ENCODE results near the gene TMED6. TPM values are rescaled to one million over a fixed set of nuclear protein-coding genes. Genes with fewer than 3 reads are reported as not detected.
"Not testable (repeated sequence)": the region's sequence is repeated elsewhere in the genome, so short reads cannot be mapped to it uniquely, and the experiment has no call there.

Gene TMED6
- total and polyA plus RNA-seq, 2 donors (not counting 1 experiment from before 2014, with no cell fraction given) = 0.08 TPM; not detected in 1

GRCh38 chr16:69365901-69366300 lies 14.3 kb upstream of the TMED6 start:
- no peaks in the 10 kb centered on the region for H3K27me3 ChIP-seq (ENCODE audit: control insufficient read depth, insufficient read depth, low read length)
- no peak overlapping the region for H3K4me2 ChIP-seq (ENCODE audit: extremely low read depth, insufficient read depth, low read length)
- H4K20me1 ChIP-seq (ENCODE audit: control insufficient read depth, extremely low read depth, insufficient read depth, low read length) = no peaks in the 10 kb centered on the region
- peaks cover 19% of the 10 kb centered on the region for H3K36me3 ChIP-seq (ENCODE audit: control insufficient read depth, insufficient read depth, low read length)
- DNase-seq (ENCODE audit: low read depth in 2 of 2) = peak in 1 of 2 donors; percentile 36
- H3K27ac ChIP-seq (ENCODE audit: insufficient read depth, low read length) = no peak overlapping the region
- TF ChIP-seq EZH2 (IDR thresholded peaks at IDR 0.05; ENCODE audit: low read length, missing control alignments) = no peak
- no peaks in the 10 kb centered on the region for H3K9me3 ChIP-seq (ENCODE audit: control insufficient read depth, insufficient read depth, low read depth, low read length)
- H2AFZ ChIP-seq (ENCODE audit: low read length) = no peak overlapping the region
- H3K79me2 ChIP-seq (ENCODE audit: control insufficient read depth, insufficient read depth, low read length) = no peaks in the 10 kb centered on the region
- no peak overlapping the region for H3K9ac ChIP-seq (ENCODE audit: insufficient read depth, low read length)
- H3K4me3 ChIP-seq (replicated peaks in 1 of 4; ENCODE audit: control extremely low read depth in 1 of 4, insufficient read depth in 1 of 4, low read depth in 3 of 4, low read length in 4 of 4) = no peak overlapping the region
- no peaks in the 10 kb centered on the region for H3K4me1 ChIP-seq (ENCODE audit: control insufficient read depth, extremely low read depth, insufficient read depth, low read length)

GRCh38 chr16:69364088-69364487 lies 12.5 kb upstream of the TMED6 start:
- no peak for DNase-seq (ENCODE audit: low read depth in 2 of 2)
- Histone ChIP-seq H4K20me1 (ENCODE audit: control insufficient read depth, extremely low read depth, insufficient read depth, low read length) (no peaks in the 10 kb centered on the region), H3K4me3 (replicated peaks in 1 of 4; ENCODE audit: control extremely low read depth in 1 of 4, insufficient read depth in 1 of 4, low read depth in 3 of 4, low read length in 4 of 4) (no peak overlapping the region), H3K9me3 (ENCODE audit: control insufficient read depth, insufficient read depth, low read depth, low read length) (no peaks in the 10 kb centered on the region), H3K36me3 (ENCODE audit: control insufficient read depth, insufficient read depth, low read length) (peaks cover 14% of the 10 kb centered on the region), H3K9ac (ENCODE audit: insufficient read depth, low read length) (no peak overlapping the region), H3K4me1 (ENCODE audit: control insufficient read depth, extremely low read depth, insufficient read depth, low read length) (no peaks in the 10 kb centered on the region), H2AFZ (ENCODE audit: low read length) (no peak overlapping the region), H3K27me3 (ENCODE audit: control insufficient read depth, insufficient read depth, low read length) (no peaks in the 10 kb centered on the region), H3K27ac (ENCODE audit: insufficient read depth, low read length) (no peak overlapping the region), H3K79me2 (ENCODE audit: control insufficient read depth, insufficient read depth, low read length) (no peaks in the 10 kb centered on the region), H3K4me2 (ENCODE audit: extremely low read depth, insufficient read depth, low read length) (no peak overlapping the region)
- TF ChIP-seq CTCF (conservative IDR thresholded peaks at IDR 0.05 in 1 of 2, IDR thresholded peaks at IDR 0.05 in 1 of 2; ENCODE audit: low read depth in 1 of 2, low read length in 2 of 2) (no peak), EZH2 (IDR thresholded peaks at IDR 0.05; ENCODE audit: low read length, missing control alignments) (no peak)

GRCh38 chr16:69363281-69363717 lies 11.7 kb upstream of the TMED6 start:
- Histone ChIP-seq H3K4me2 (ENCODE audit: extremely low read depth, insufficient read depth, low read length) (no peak overlapping the region), H3K79me2 (ENCODE audit: control insufficient read depth, insufficient read depth, low read length) (no peaks in the 10 kb centered on the region), H3K36me3 (ENCODE audit: control insufficient read depth, insufficient read depth, low read length) (peaks cover 14% of the 10 kb centered on the region), H3K27me3 (ENCODE audit: control insufficient read depth, insufficient read depth, low read length) (no peaks in the 10 kb centered on the region), H3K9me3 (ENCODE audit: control insufficient read depth, insufficient read depth, low read depth, low read length) (no peaks in the 10 kb centered on the region), H4K20me1 (ENCODE audit: control insufficient read depth, extremely low read depth, insufficient read depth, low read length) (no peaks in the 10 kb centered on the region), H3K4me3 (replicated peaks in 1 of 4; ENCODE audit: control extremely low read depth in 1 of 4, insufficient read depth in 1 of 4, low read depth in 3 of 4, low read length in 4 of 4) (no peak overlapping the region), H3K4me1 (ENCODE audit: control insufficient read depth, extremely low read depth, insufficient read depth, low read length) (no peaks in the 10 kb centered on the region), H3K9ac (ENCODE audit: insufficient read depth, low read length) (no peak overlapping the region), H2AFZ (ENCODE audit: low read length) (no peak overlapping the region), H3K27ac (ENCODE audit: insufficient read depth, low read length) (no peak overlapping the region)
- no peak for TF ChIP-seq CTCF (conservative IDR thresholded peaks at IDR 0.05 in 1 of 2, IDR thresholded peaks at IDR 0.05 in 1 of 2; ENCODE audit: low read depth in 1 of 2, low read length in 2 of 2)
- no peak for TF ChIP-seq EZH2 (IDR thresholded peaks at IDR 0.05; ENCODE audit: low read length, missing control alignments)
- DNase-seq (ENCODE audit: low read depth in 2 of 2) = no peak

- not testable (repeated sequence) for H2AFZ ChIP-seq (ENCODE audit: low read length); H3K4me3 ChIP-seq (replicated peaks in 1 of 4; ENCODE audit: control extremely low read depth in 1 of 4, insufficient read depth in 1 of 4, low read depth in 3 of 4, low read length in 4 of 4); DNase-seq (ENCODE audit: low read depth in 2 of 2); H3K4me1 ChIP-seq (ENCODE audit: control insufficient read depth, extremely low read depth, insufficient read depth, low read length); H3K27ac ChIP-seq (ENCODE audit: insufficient read depth, low read length); H3K79me2 ChIP-seq (ENCODE audit: control insufficient read depth, insufficient read depth, low read length); H3K9me3 ChIP-seq (ENCODE audit: control insufficient read depth, insufficient read depth, low read depth, low read length); H3K27me3 ChIP-seq (ENCODE audit: control insufficient read depth, insufficient read depth, low read length); H3K36me3 ChIP-seq (ENCODE audit: control insufficient read depth, insufficient read depth, low read length); H3K9ac ChIP-seq (ENCODE audit: insufficient read depth, low read length); H3K4me2 ChIP-seq (ENCODE audit: extremely low read depth, insufficient read depth, low read length); H4K20me1 ChIP-seq (ENCODE audit: control insufficient read depth, extremely low read depth, insufficient read depth, low read length)
These were observed 8.5 kb upstream of the TMED6 start for GRCh38 chr16:69360070-69360469.

Measured in fibroblast of lung (primary cell).